Measurements from ENCODE around the gene DPAGT1.

DPAGT1 gene

GRCh38 chr11:119095066-119095880, 6.4 kb downstream of the DPAGT1 start:
- Histone ChIP-seq H3K36me3 (peaks cover 63% of the 10 kb centered on the region), H3K27me3 (no peaks in the 10 kb centered on the region), H3K4me2 (peak overlapping the region; percentile 90)

GRCh38 chr11:119094816-119095065, 6.9 kb downstream of the DPAGT1 start:
- Histone ChIP-seq H3K9ac (peak overlapping the region; percentile 97), H3K36me3 (peaks cover 63% of the 10 kb centered on the region), H3K27me3 (no peaks in the 10 kb centered on the region), H4K20me1 (peaks cover 39% of the 10 kb centered on the region), H3K9me3 (no peaks in the 10 kb centered on the region), H3K4me1 (peaks cover 57% of the 10 kb centered on the region), H3K4me3 (peak overlapping the region; percentile 98), H3K4me2 (peak overlapping the region; percentile 90), H3K27ac (peak overlapping the region; percentile 96)
- TF ChIP-seq Cebpa-rat (IDR thresholded peaks at IDR 0.05) = no peak

More at GRCh38 chr11:119095066-119095880, 6.4 kb downstream of the DPAGT1 start:
- peak overlapping the region; percentile 97 for H3K9ac ChIP-seq
- H3K9me3 ChIP-seq = no peaks in the 10 kb centered on the region
- peak overlapping the region; percentile 96 for H3K27ac ChIP-seq
- H4K20me1 ChIP-seq = peaks cover 39% of the 10 kb centered on the region
- TF ChIP-seq Cebpa-rat (IDR thresholded peaks at IDR 0.05) = no peak
- peaks cover 58% of the 10 kb centered on the region for H3K4me1 ChIP-seq
- peak overlapping the region; percentile 98 for H3K4me3 ChIP-seq

- H3K36me3 ChIP-seq = peaks cover 59% of the 10 kb centered on the region
- H3K4me2 ChIP-seq = peak overlapping the region; percentile 90
- H3K27ac ChIP-seq = peak overlapping the region; percentile 96
- peak overlapping the region; percentile 98 for H3K4me3 ChIP-seq
- peaks cover 39% of the 10 kb centered on the region for H4K20me1 ChIP-seq
- H3K9ac ChIP-seq = peak overlapping the region; percentile 97
- no peaks in the 10 kb centered on the region for H3K9me3 ChIP-seq
- no peaks in the 10 kb centered on the region for H3K27me3 ChIP-seq
- H3K4me1 ChIP-seq = peaks cover 52% of the 10 kb centered on the region
- no peak for TF ChIP-seq Cebpa-rat (IDR thresholded peaks at IDR 0.05)
These were observed 7.5 kb downstream of the DPAGT1 start for GRCh38 chr11:119093942-119094815.

- Histone ChIP-seq H3K4me2 (peak overlapping the region; percentile 90), H3K27ac (peak overlapping the region; percentile 96), H3K36me3 (peaks cover 51% of the 10 kb centered on the region), H3K4me3 (peak overlapping the region; percentile 98), H3K9me3 (no peaks in the 10 kb centered on the region), H3K9ac (peak overlapping the region; percentile 97), H3K4me1 (peaks cover 52% of the 10 kb centered on the region), H3K27me3 (no peaks in the 10 kb centered on the region), H4K20me1 (peaks cover 39% of the 10 kb centered on the region)
- no peak for TF ChIP-seq Cebpa-rat (IDR thresholded peaks at IDR 0.05)
These were observed 8.5 kb downstream of the DPAGT1 start for GRCh38 chr11:119092880-119093842.

- H4K20me1 ChIP-seq = peaks cover 39% of the 10 kb centered on the region
- peak overlapping the region; percentile 97 for H3K9ac ChIP-seq
- no peak for TF ChIP-seq Cebpa-rat (IDR thresholded peaks at IDR 0.05)
- peak overlapping the region; percentile 96; the same call in 1 of the 2 replicates for H3K27ac ChIP-seq
- no peaks in the 10 kb centered on the region for H3K27me3 ChIP-seq
- H3K4me1 ChIP-seq = peaks cover 60% of the 10 kb centered on the region
- no peaks in the 10 kb centered on the region for H3K9me3 ChIP-seq
- H3K4me2 ChIP-seq = peak overlapping the region; percentile 90
- peaks cover 42% of the 10 kb centered on the region for H3K36me3 ChIP-seq
- H3K4me3 ChIP-seq = peak overlapping the region; percentile 98
These were observed 9.4 kb downstream of the DPAGT1 start for GRCh38 chr11:119091966-119092879.

- no peak overlapping the region for H3K27ac ChIP-seq
- peak overlapping the region; percentile 90 for H3K4me2 ChIP-seq
- peaks cover 31% of the 10 kb centered on the region for H3K36me3 ChIP-seq
- H3K9ac ChIP-seq = peak overlapping the region; percentile 97; the same call in 1 of the 2 replicates
- H3K9me3 ChIP-seq = no peaks in the 10 kb centered on the region
- no peaks in the 10 kb centered on the region for H3K27me3 ChIP-seq
- H3K4me3 ChIP-seq = no peak overlapping the region
- H3K4me1 ChIP-seq = peaks cover 60% of the 10 kb centered on the region
- no peak for TF ChIP-seq Cebpa-rat (IDR thresholded peaks at IDR 0.05)
- peaks cover 39% of the 10 kb centered on the region for H4K20me1 ChIP-seq
These were observed 10.5 kb downstream of the DPAGT1 start for GRCh38 chr11:119091178-119091577.

- peaks cover 66% of the 10 kb centered on the region for H3K4me1 ChIP-seq
- no peaks in the 10 kb centered on the region for H3K9me3 ChIP-seq
- no peak overlapping the region for H3K4me3 ChIP-seq
- peaks cover 29% of the 10 kb centered on the region for H3K36me3 ChIP-seq
- peaks cover 32% of the 10 kb centered on the region for H4K20me1 ChIP-seq
- no peak overlapping the region for H3K27ac ChIP-seq
- H3K9ac ChIP-seq = no peak overlapping the region
- TF ChIP-seq Cebpa-rat (IDR thresholded peaks at IDR 0.05) = no peak
- H3K27me3 ChIP-seq = no peaks in the 10 kb centered on the region
- no peak overlapping the region for H3K4me2 ChIP-seq
These were observed 12.3 kb downstream of the DPAGT1 start for GRCh38 chr11:119089319-119089718.

- no peaks in the 10 kb centered on the region for H3K27me3 ChIP-seq
- no peaks in the 10 kb centered on the region for H3K9me3 ChIP-seq
- H4K20me1 ChIP-seq = peaks cover 22% of the 10 kb centered on the region
- peaks cover 68% of the 10 kb centered on the region for H3K4me1 ChIP-seq
- H3K27ac ChIP-seq = no peak overlapping the region
- no peak overlapping the region for H3K4me2 ChIP-seq
- H3K4me3 ChIP-seq = no peak overlapping the region
- H3K9ac ChIP-seq = no peak overlapping the region
- TF ChIP-seq Cebpa-rat (IDR thresholded peaks at IDR 0.05) = no peak
- H3K36me3 ChIP-seq = peaks cover 21% of the 10 kb centered on the region
These were observed 13.2 kb downstream of the DPAGT1 start for GRCh38 chr11:119088406-119088805.

All from BLaER1 (cell line).